Measurements from ENCODE around the gene DENND10. TPM values are rescaled to one million over a fixed set of nuclear protein-coding genes. Genes with fewer than 3 reads are reported as not detected.

Gene DENND10
- total RNA-seq, 6 experiments from 2014 or later: 24.0 to 46.4 (median 36.1) TPM

GRCh38 chr10:119113751-119114732 lies 10.1 kb downstream of the DENND10 start:
- no peaks in the 10 kb centered on the region for H3K27me3 ChIP-seq
- ATAC-seq (peak; percentile 85 to 94 (median 88)), DNase-seq (peak; percentile 40 to 65 (median 56))
- H3K27ac ChIP-seq: peak overlapping the region; percentile 49 to 78 (median 61)
- H3K36me3 ChIP-seq: peaks cover 0 to 39% (median 6%) of the 10 kb centered on the region in 4 donors
- 22% methylated on average over 5 of the region's 11 CpGs for WGBS (ENCODE audit: insufficient coverage, low coverage, low lambda C conversion rate, missing lambda C conversion rate)
- intact Hi-C loops (cut with DNase I): no loop called here
- no peak overlapping the region for H3K4me3 ChIP-seq
- peaks cover 0 to 38% (median 8%) of the 10 kb centered on the region in 4 donors for H3K4me1 ChIP-seq
- H3K9me3 ChIP-seq: no peaks in the 10 kb centered on the region
- no peak for TF ChIP-seq POLR2A (IDR thresholded peaks at IDR 0.05)
- TF ChIP-seq CTCF (IDR thresholded peaks at IDR 0.05): no peak

- Histone ChIP-seq H3K27ac (peak overlapping the region in 2 of 3 donors; percentile 41 to 54), H3K4me3 (no peak overlapping the region), H3K4me1 (peaks cover 0 to 52% (median 13%) of the 10 kb centered on the region in 4 donors), H3K27me3 (no peaks in the 10 kb centered on the region), H3K9me3 (no peaks in the 10 kb centered on the region), H3K36me3 (peaks cover 0 to 30% (median 3%) of the 10 kb centered on the region in 4 donors)
- TF ChIP-seq POLR2A (IDR thresholded peaks at IDR 0.05) (no peak), CTCF (IDR thresholded peaks at IDR 0.05) (no peak)
- no peak for DNase-seq
- intact Hi-C loops (cut with DNase I): no loop called here
- no peak for ATAC-seq
- WGBS (ENCODE audit: insufficient coverage, low coverage, low lambda C conversion rate, missing lambda C conversion rate): 68% methylated on average over 8 of the region's 9 CpGs
These were observed 12.0 kb downstream of the DENND10 start for GRCh38 chr10:119115926-119116325.

GRCh38 chr10:119116326-119116951 lies 12.5 kb downstream of the DENND10 start:
- WGBS (ENCODE audit: insufficient coverage, low coverage, low lambda C conversion rate, missing lambda C conversion rate): 55% methylated on average over 6 of the region's 6 CpGs
- Histone ChIP-seq H3K9me3 (no peaks in the 10 kb centered on the region), H3K36me3 (peaks cover 0 to 25% (median 1%) of the 10 kb centered on the region in 4 donors), H3K27ac (peak overlapping the region in 2 of 3 donors; percentile 41 to 54), H3K4me3 (no peak overlapping the region), H3K4me1 (peaks cover 0 to 56% (median 14%) of the 10 kb centered on the region in 4 donors), H3K27me3 (no peaks in the 10 kb centered on the region)
- ATAC-seq (peak in 1 of 4 donors; percentile 11), DNase-seq (no peak)
- no peak for TF ChIP-seq CTCF (IDR thresholded peaks at IDR 0.05)
- no peak for TF ChIP-seq POLR2A (IDR thresholded peaks at IDR 0.05)
- intact Hi-C loops (cut with DNase I): no loop called here

GRCh38 chr10:119118231-119118630 lies 14.3 kb downstream of the DENND10 start:
- no peak for TF ChIP-seq POLR2A (IDR thresholded peaks at IDR 0.05)
- TF ChIP-seq CTCF (IDR thresholded peaks at IDR 0.05): no peak
- intact Hi-C loops (cut with DNase I): no loop called here
- no peaks in the 10 kb centered on the region for H3K9me3 ChIP-seq
- H3K4me1 ChIP-seq: peaks cover 0 to 58% (median 18%) of the 10 kb centered on the region in 4 donors
- no peaks in the 10 kb centered on the region for H3K27me3 ChIP-seq
- ATAC-seq: no peak
- no peak for DNase-seq
- peak overlapping the region in 1 of 3 donors; percentile 26 for H3K27ac ChIP-seq
- H3K4me3 ChIP-seq: no peak overlapping the region
- 89% methylated on average over 5 of the region's 5 CpGs for WGBS (ENCODE audit: insufficient coverage, low coverage, low lambda C conversion rate, missing lambda C conversion rate)
- peaks cover 0 to 15% (median 3%) of the 10 kb centered on the region in 4 donors for H3K36me3 ChIP-seq
